ENCODE data around the gene SOAT1. TPM values are rescaled to one million over a fixed set of nuclear protein-coding genes. Genes with fewer than 3 reads are reported as not detected.

SOAT1 gene
- total RNA-seq, 2 donors from 2014 or later = 36.1 to 37.9 TPM

DNA sequence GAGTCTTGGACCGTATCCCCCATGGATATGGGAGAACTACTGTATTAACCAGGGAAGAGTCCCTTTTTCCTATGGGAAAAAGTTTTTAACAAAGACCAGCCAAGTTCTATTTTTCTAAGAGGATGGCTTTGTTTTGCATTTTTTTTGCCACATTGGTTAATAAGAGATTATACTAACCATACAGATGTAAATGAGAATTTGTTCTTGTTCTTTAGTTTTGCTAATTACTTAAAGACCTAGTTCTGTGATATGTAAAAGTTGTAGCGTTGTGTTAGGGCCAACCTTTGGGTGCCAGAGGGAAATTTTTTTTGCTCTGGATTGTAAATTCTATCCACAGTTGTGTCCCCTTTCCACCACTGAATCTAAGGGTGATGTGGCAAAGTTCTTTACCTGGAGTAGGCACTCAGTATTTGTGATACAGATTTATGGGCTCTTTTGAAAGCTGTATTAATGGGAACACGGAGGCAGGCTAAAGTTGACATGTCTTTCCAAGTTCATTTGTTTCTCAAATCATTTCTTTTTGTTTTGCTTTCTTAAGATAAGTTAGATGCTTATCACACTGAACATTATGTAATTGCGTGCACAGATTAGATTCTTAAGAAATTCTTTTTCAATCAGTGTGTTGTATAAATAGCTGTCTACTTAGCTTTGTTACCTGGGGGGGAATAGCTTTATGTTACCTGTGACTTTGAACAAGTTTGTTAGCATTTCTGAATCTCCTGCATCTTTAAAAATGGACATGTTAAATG lies 2.9 kb downstream of the SOAT1 start:
- Histone ChIP-seq H3K4me1 (peaks cover 4% of the 10 kb centered on the region), H3K27me3 (no peaks in the 10 kb centered on the region), H3K4me3 (no peak overlapping the region), H3K9ac (ENCODE audit: low read depth in 2 of 2, low read length in 2 of 2) (no peak overlapping the region), H3K27ac (no peak overlapping the region), H3K9me3 (no peaks in the 10 kb centered on the region), H3K36me3 (no peaks in the 10 kb centered on the region)
- intact Hi-C loops (cut with DNase I) = no loop called here
- TF ChIP-seq CTCF (IDR thresholded peaks at IDR 0.05) = no peak
- no peak for DNase-seq

GRCh38 chr1:179297105-179297378 lies 3.4 kb downstream of the SOAT1 start:
- Histone ChIP-seq H3K4me1 (peaks cover 4% of the 10 kb centered on the region), H3K4me3 (no peak overlapping the region), H3K9me3 (no peaks in the 10 kb centered on the region), H3K27ac (no peak overlapping the region), H3K27me3 (no peaks in the 10 kb centered on the region), H3K9ac (ENCODE audit: low read depth in 2 of 2, low read length in 2 of 2) (no peak overlapping the region), H3K36me3 (no peaks in the 10 kb centered on the region)
- TF ChIP-seq CTCF (IDR thresholded peaks at IDR 0.05) = no peak
- intact Hi-C loops (cut with DNase I) = no loop called here
- no peak for DNase-seq

DNA sequence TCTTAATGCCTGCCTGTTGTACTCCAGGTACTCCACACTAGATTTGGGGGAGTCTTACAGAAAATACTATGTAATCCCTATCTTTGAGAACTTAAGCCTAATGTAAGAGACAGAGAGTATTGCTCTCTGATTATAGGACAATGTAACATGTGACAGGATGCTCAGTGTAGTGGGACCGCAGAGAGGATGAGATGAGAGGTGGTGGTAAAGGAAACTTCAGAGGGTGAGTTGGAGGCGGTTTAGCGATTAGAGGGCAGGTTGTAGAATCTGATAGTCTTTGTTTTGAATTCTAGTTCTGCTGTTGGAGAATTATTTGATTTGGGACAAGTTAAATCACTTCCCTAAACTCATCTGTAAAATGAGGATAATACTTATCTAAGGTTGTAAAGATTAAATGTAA lies 5.4 kb downstream of the SOAT1 start:
- no peaks in the 10 kb centered on the region for H3K9me3 ChIP-seq
- no peak overlapping the region for H3K4me3 ChIP-seq
- H3K27me3 ChIP-seq = no peaks in the 10 kb centered on the region
- TF ChIP-seq CTCF (IDR thresholded peaks at IDR 0.05) = no peak
- H3K36me3 ChIP-seq = no peaks in the 10 kb centered on the region
- H3K4me1 ChIP-seq = peaks cover 4% of the 10 kb centered on the region
- H3K27ac ChIP-seq = no peak overlapping the region
- H3K9ac ChIP-seq (ENCODE audit: low read depth in 2 of 2, low read length in 2 of 2) = no peak overlapping the region
- intact Hi-C loops (cut with DNase I) = no loop called here
- DNase-seq = no peak

DNA sequence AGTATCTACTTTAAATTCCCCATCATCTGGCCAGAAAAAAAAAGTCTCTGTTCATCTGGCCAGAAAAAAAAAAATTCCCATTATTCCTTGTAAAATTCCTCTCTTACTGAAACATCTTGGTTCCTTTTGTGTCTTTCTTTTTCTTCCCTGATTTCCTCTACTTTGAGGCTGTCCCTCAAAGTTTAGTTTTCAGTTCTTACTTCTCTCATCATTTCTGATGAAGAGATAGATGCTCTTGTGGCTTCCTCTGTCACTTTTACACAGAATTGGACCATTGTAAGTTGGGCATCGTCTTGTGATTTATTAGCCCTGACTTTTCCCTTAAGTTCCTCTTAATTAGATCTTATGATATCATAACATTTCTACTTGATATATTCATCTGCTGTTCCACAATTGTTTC lies 6.5 kb downstream of the SOAT1 start:
- TF ChIP-seq CTCF (IDR thresholded peaks at IDR 0.05) = no peak
- Histone ChIP-seq H3K27ac (no peak overlapping the region), H3K9me3 (no peaks in the 10 kb centered on the region), H3K9ac (ENCODE audit: low read depth in 2 of 2, low read length in 2 of 2) (no peak overlapping the region), H3K4me1 (peaks cover 2% of the 10 kb centered on the region), H3K27me3 (no peaks in the 10 kb centered on the region), H3K4me3 (no peak overlapping the region), H3K36me3 (no peaks in the 10 kb centered on the region)
- intact Hi-C loops (cut with DNase I) = loop anchor here (10.0 kb wide), 1 partner anchor 175 kb away; no protein-coding TSS in a partner anchor
- no peak for DNase-seq

- intact Hi-C loops (cut with DNase I) = loop anchor here (10.0 kb wide), 1 partner anchor 177 kb away; no protein-coding TSS in a partner anchor
- no peak for TF ChIP-seq CTCF (IDR thresholded peaks at IDR 0.05)
- no peak for DNase-seq
- Histone ChIP-seq H3K36me3 (no peaks in the 10 kb centered on the region), H3K27me3 (no peaks in the 10 kb centered on the region), H3K9me3 (no peaks in the 10 kb centered on the region), H3K27ac (no peak overlapping the region), H3K4me1 (no peaks in the 10 kb centered on the region), H3K9ac (ENCODE audit: low read depth in 2 of 2, low read length in 2 of 2) (no peak overlapping the region), H3K4me3 (no peak overlapping the region)
Observed at GRCh38 chr1:179302070-179302469, 8.5 kb downstream of the SOAT1 start.

Data from colonic mucosa (tissue), 4 donors.